B cell (primary cell): ENCODE data around the gene SPAG7. TPM values are rescaled to one million over a fixed set of nuclear protein-coding genes. Genes with fewer than 3 reads are reported as not detected.

Experiments used
- ATAC-seq: fragments of 200-7000 bp; cut with Tn5 transposase; one replicate; pipeline ENCODE4 v1.10.0; 2021; ENCODE audit warnings: low read depth, mild to moderate bottlenecking, moderate number of reproducible peaks, moderate library complexity
- CTCF ChIA-PET: fragments of 350-600 bp; sonication (Branson Sonifier 250); formaldehyde crosslinking; loops from one replicate; lab custom pipeline; 2021; ENCODE audit warnings: antibody characterized with exemption, inconsistent platforms; lab: Charles Lee
- POLR2A ChIA-PET: fragments of 350-600 bp; sonication (Branson Sonifier 250); formaldehyde crosslinking; loops from one replicate; lab custom pipeline; 2021; ENCODE audit warnings: antibody characterized with exemption; lab: Charles Lee
- DNase-seq: peaks from one replicate; pipeline ENCODE4 v3.0.0; 2013
- H2AFZ ChIP-seq: 2 replicates; pipeline ENCODE4 v1.6.1; 2012; ENCODE audit warnings: mild to moderate bottlenecking, low read depth, low read length; ENCODE audit not compliant: insufficient read depth, poor library complexity, severe bottlenecking
- H3K27ac ChIP-seq, 2 donors: 1 replicate in 1 of 2; 2 replicates in 1 of 2; pipeline ENCODE4 v1.5.1; 2012 to 2013; ENCODE audit warnings: low read length in 2 of 2, mild to moderate bottlenecking in 2 of 2, moderate library complexity in 1 of 2
- H3K27me3 ChIP-seq, 4 experiments: fragments of 200-600 bp in 1 of 4; sonication (generic) in 1 of 4; replicated peaks in 1 of 4; 1 replicate in 2 of 4; 2 replicates in 2 of 4; pipeline versions ENCODE4 v1.6.1 to v1.7.0; 2013 to 2016; ENCODE audit warnings: low read length in 3 of 4, mild to moderate bottlenecking in 2 of 4, mixed read lengths in 1 of 4, moderate library complexity in 1 of 4; ENCODE audit not compliant: insufficient read depth in 4 of 4, control insufficient read depth in 3 of 4; ENCODE audit errors: control extremely low read depth in 1 of 4
- H3K36me3 ChIP-seq, 2 experiments: replicated peaks in 1 of 2; 1 replicate in 1 of 2; 2 replicates in 1 of 2; pipeline versions ENCODE4 v1.6.1 to v1.7.1; 2013; ENCODE audit warnings: low read length in 1 of 2; ENCODE audit not compliant: insufficient read depth in 2 of 2, control insufficient read depth in 1 of 2; ENCODE audit errors: control extremely low read depth in 1 of 2, extremely low read depth in 1 of 2
- H3K4me1 ChIP-seq, 2 donors: fragments of 200-600 bp in 1 of 2; sonication (generic) in 1 of 2; 1 replicate in 1 of 2; 2 replicates in 1 of 2; pipeline versions ENCODE4 v1.5.1 to v1.6.1; 2013 to 2017; ENCODE audit warnings: low read length in 2 of 2; ENCODE audit not compliant: control insufficient read depth in 2 of 2, insufficient read depth in 2 of 2
- H3K4me2 ChIP-seq: replicated peaks from 2 replicates; pipeline ENCODE3; 2012; ENCODE audit warnings: mild to moderate bottlenecking, low read depth, low read length; ENCODE audit not compliant: poor library complexity, severe bottlenecking
- H3K4me3 ChIP-seq, 5 experiments: fragments of 200-600 bp in 1 of 5; sonication (generic) in 1 of 5; 1 replicate in 3 of 5; 2 replicates in 2 of 5; pipeline versions ENCODE4 v1.5.1 to v1.7.0; 2011 to 2016; ENCODE audit warnings: low read length in 4 of 5, mild to moderate bottlenecking in 4 of 5, low read depth in 2 of 5, control low read depth in 1 of 5, moderate library complexity in 1 of 5; ENCODE audit not compliant: insufficient read depth in 1 of 5; ENCODE audit errors: control extremely low read depth in 1 of 5, extremely low read depth in 1 of 5
- H3K79me2 ChIP-seq: fragments of 200-600 bp; sonication (generic); one replicate; pipeline ENCODE4 v1.6.0; 2016; ENCODE audit warnings: low read length; ENCODE audit not compliant: control insufficient read depth, insufficient read depth
- H3K9ac ChIP-seq: fragments of 200-600 bp; sonication (generic); 2 replicates; pipeline ENCODE4 v1.6.1; 2017; ENCODE audit warnings: mild to moderate bottlenecking, low read length, moderate library complexity
- H3K9me3 ChIP-seq, 3 donors: one replicate each; pipeline versions ENCODE4 v1.6.1 to v1.7.1; 2013; ENCODE audit warnings: low read length in 2 of 3; ENCODE audit not compliant: control insufficient read depth in 2 of 3, insufficient read depth in 1 of 3; ENCODE audit errors: control extremely low read depth in 1 of 3
- H4K20me1 ChIP-seq: 2 replicates; pipeline ENCODE4 v1.6.0; 2012; ENCODE audit warnings: mild to moderate bottlenecking, low read length; ENCODE audit not compliant: insufficient read depth, control insufficient read depth, poor library complexity, severe bottlenecking
- H3K27ac Mint-ChIP-seq: one replicate; pipeline ENCODE4 v1.8.0; 2021; ENCODE audit warnings: mixed read lengths
- H3K27me3 Mint-ChIP-seq: one replicate; pipeline ENCODE4 v1.8.0; 2021; ENCODE audit warnings: mixed read lengths
- H3K4me1 Mint-ChIP-seq: one replicate; pipeline ENCODE4 v1.8.0; 2021; ENCODE audit warnings: mixed read lengths
- H3K4me3 Mint-ChIP-seq: one replicate; pipeline ENCODE4 v1.8.0; 2021; ENCODE audit warnings: mixed read lengths
- H3K9me3 Mint-ChIP-seq: one replicate; pipeline ENCODE4 v1.8.0; 2022; ENCODE audit warnings: mixed read lengths; ENCODE audit not compliant: insufficient read depth
- CTCF ChIP-seq: fragments of 200-600 bp; IDR thresholded peaks from one replicate; pipeline ENCODE4 v1.8.0; 2022; ENCODE audit warnings: antibody characterized with exemption, mild to moderate bottlenecking
- EZH2 ChIP-seq: IDR thresholded peaks from 2 replicates; pipeline ENCODE4 v1.6.1; 2012; ENCODE audit warnings: borderline replicate concordance, low read depth, mild to moderate bottlenecking, moderate library complexity, low read length; ENCODE audit not compliant: insufficient read depth, poor library complexity, severe bottlenecking
- WGBS: methylation state at CpG from one replicate; pipeline ENCODE4 v1.1.5; 2013; ENCODE audit warnings: missing lambda C conversion rate; ENCODE audit not compliant: insufficient coverage; 5-methylcytosine and 5-hydroxymethylcytosine counted together
- intact Hi-C: fragments of 100-400 bp; cut with micrococcal nuclease; formaldehyde crosslinking; loops from one replicate; pipeline ENCODE4 v1.10.0; 2022
- polyA plus RNA-seq: library from polyadenylated mRNA; depleted of rRNA; stranded (reverse); fragments of >200 nt; gene quantifications from 2 replicates; pipeline ENCODE4 v1.2.3, GENCODE V29; 2012
- total RNA-seq, 2 donors: library from RNA; stranded (reverse); fragments of 120-200 nt in 1 of 2; gene quantifications; 1 replicate in 1 of 2; 2 replicates in 1 of 2; pipeline versions ENCODE4 v1.2.3 to v1.2.4, GENCODE V29; 2013 to 2022

SPAG7 gene
- total and polyA plus RNA-seq, 2 donors (not counting 1 experiment from before 2014, with no cell fraction given): 43.4 to 52.5 TPM

DNA sequence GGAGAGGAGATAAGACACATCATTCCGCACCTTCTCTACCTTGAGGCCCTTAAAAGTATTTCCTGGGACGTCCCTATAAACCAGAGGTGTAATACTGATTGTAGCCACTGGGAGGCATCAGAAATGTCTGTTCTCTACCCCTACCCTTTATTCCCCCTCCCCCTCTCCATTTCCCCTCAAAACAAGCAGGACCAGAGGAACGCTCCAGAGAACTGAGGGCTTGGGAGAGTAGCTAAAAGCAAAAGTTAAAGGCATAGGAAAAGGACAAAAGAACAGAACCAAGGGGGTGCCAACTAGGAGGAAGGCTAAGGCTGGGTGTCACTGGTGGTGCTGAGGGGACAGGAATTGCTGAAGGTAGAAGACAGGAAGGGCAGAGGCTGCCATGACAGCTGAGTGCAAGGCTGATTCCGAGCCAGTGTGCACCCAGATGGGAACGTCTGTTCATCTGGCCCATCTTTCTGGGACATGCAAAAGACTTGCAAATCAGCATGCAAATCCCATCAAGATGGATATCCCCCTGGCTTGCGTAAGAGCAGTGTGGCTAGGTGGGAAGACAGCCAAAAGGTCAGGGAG lies 13.1 kb upstream of the SPAG7 start:
- TF ChIP-seq CTCF: peak; percentile 77
- TF ChIP-seq EZH2: no peak
- peak overlapping the region; percentile 32 for H3K4me2 ChIP-seq
- peak; percentile 66 for DNase-seq

GRCh38 chr17:4978726-4979125 lies 11.1 kb upstream of the SPAG7 start:
- Mint-ChIP-seq H3K27ac (peak overlapping the region; percentile 78), H3K27me3 (no peaks in the 10 kb centered on the region), H3K4me3 (no peak overlapping the region), H3K9me3 (no peaks in the 10 kb centered on the region), H3K4me1 (peaks cover 40% of the 10 kb centered on the region)
- no peaks in the 10 kb centered on the region for H4K20me1 ChIP-seq
- peaks cover 11% of the 10 kb centered on the region for H3K79me2 ChIP-seq
- peaks cover 18 to 35% of the 10 kb centered on the region in 2 donors for H3K4me1 ChIP-seq
- peak overlapping the region; percentile 23 to 29 for H3K27ac ChIP-seq
- H2AFZ ChIP-seq: peak overlapping the region; percentile 13
- TF ChIP-seq EZH2: no peak
- no peak for TF ChIP-seq CTCF
- ATAC-seq (peak; percentile 55), DNase-seq (peak; percentile 76)
- H3K27me3 ChIP-seq: no peaks in the 10 kb centered on the region
- CTCF ChIA-PET: interaction anchor here (0.7 to 4.3 kb wide), 9 partner anchors 9 to 104 kb away, joined by 3 to 34 read pairs (median 5); partner anchors contain the start of genes CAMTA2, CHRNE, RNF167 and SLC25A11
- peak overlapping the region in 1 of 5 experiments; percentile 15 for H3K4me3 ChIP-seq
- intact Hi-C loops: no loop called here
- peaks cover 0 to 61% of the 10 kb centered on the region in 2 experiments for H3K36me3 ChIP-seq
- H3K4me2 ChIP-seq: peak overlapping the region; percentile 55
- POLR2A ChIA-PET: interaction anchor here (0.6 to 1.2 kb wide), 3 partner anchors 11 to 73 kb away, joined by 3 to 4 read pairs (median 4); partner anchors contain the start of genes RNF167, SLC25A11 and SPAG7
- H3K9ac ChIP-seq: peak overlapping the region; percentile 13
- no peaks in the 10 kb centered on the region for H3K9me3 ChIP-seq

More for the DNA sequence above, 13.1 kb upstream of the SPAG7 start:
- Histone ChIP-seq H3K9ac (no peak overlapping the region), H3K79me2 (peaks cover 11% of the 10 kb centered on the region), H4K20me1 (no peaks in the 10 kb centered on the region), H3K36me3 (peaks cover 0 to 44% of the 10 kb centered on the region in 2 experiments), H3K27me3 (no peaks in the 10 kb centered on the region), H3K9me3 (no peaks in the 10 kb centered on the region), H2AFZ (no peak overlapping the region), H3K27ac (no peak overlapping the region), H3K4me1 (peaks cover 18 to 35% of the 10 kb centered on the region in 2 donors), H3K4me3 (no peak overlapping the region)
- H3K9me3 Mint-ChIP-seq: no peaks in the 10 kb centered on the region
- intact Hi-C loops: loop anchor here (1.0 to 5.0 kb wide), 3 partner anchors 13 to 82 kb away; partner anchors contain the start of gene SPAG7
- H3K27me3 Mint-ChIP-seq: no peaks in the 10 kb centered on the region
- peaks cover 41% of the 10 kb centered on the region for H3K4me1 Mint-ChIP-seq
- H3K27ac Mint-ChIP-seq: peak overlapping the region; percentile 87
- peak; percentile 75 for ATAC-seq
- POLR2A ChIA-PET: no interaction called here
- CTCF ChIA-PET: interaction anchor here (0.6 to 4.3 kb wide), 15 partner anchors 9 to 98 kb away, joined by 3 to 34 read pairs (median 5); partner anchors contain the start of genes RNF167, SLC25A11, SPAG7 and ZFP3
- 42% methylated on average over 3 of the region's 6 CpGs for WGBS
- H3K4me3 Mint-ChIP-seq: peak overlapping the region; percentile 29
